Activated naive CD8-positive, alpha-beta T cell treated with anti-CD3 and anti-CD28 coated beads, Interleukin-2, amount 50 U/mL, for 24 hours (primary cell): Measurements from ENCODE around the gene RHOB.
"Not testable (repeated sequence)": the region's sequence is repeated elsewhere in the genome, so short reads cannot be mapped to it uniquely, and the experiment has no call there.

Experiments
- ATAC-seq: fragments of 150-1000 bp; cut with Tn5 transposase; one replicate; pipeline ENCODE4 v1.10.0; 2021
- DNase-seq: peaks from one replicate; pipeline ENCODE4 v3.0.0; 2021
- H3K27ac Mint-ChIP-seq: one replicate; pipeline ENCODE4 v1.8.0; 2021; ENCODE audit warnings: mild to moderate bottlenecking, mixed read lengths
- H3K27me3 Mint-ChIP-seq: one replicate; pipeline ENCODE4 v1.8.0; 2021; ENCODE audit warnings: mixed read lengths
- H3K36me3 Mint-ChIP-seq: one replicate; pipeline ENCODE4 v1.8.0; 2021; ENCODE audit warnings: low read depth, mixed read lengths
- H3K4me1 Mint-ChIP-seq: one replicate; pipeline ENCODE4 v1.8.0; 2021; ENCODE audit warnings: mixed read lengths
- H3K4me3 Mint-ChIP-seq: one replicate; pipeline ENCODE4 v1.8.0; 2021; ENCODE audit warnings: mild to moderate bottlenecking, moderate library complexity, mixed read lengths
- H3K9me3 Mint-ChIP-seq: one replicate; pipeline ENCODE4 v1.8.0; 2021; ENCODE audit warnings: mixed read lengths

Gene RHOB

GRCh38 chr2:20451000-20451290 is 4.1 kb downstream of the RHOB start:
- Mint-ChIP-seq H3K27me3 (peaks cover 24% of the 10 kb centered on the region), H3K27ac (no peak overlapping the region), H3K36me3 (peaks cover 3% of the 10 kb centered on the region), H3K4me3 (no peak overlapping the region), H3K9me3 (no peaks in the 10 kb centered on the region), H3K4me1 (peaks cover 20% of the 10 kb centered on the region)
- DNase-seq (no peak), ATAC-seq (no peak)

GRCh38 chr2:20451341-20451740 is 4.5 kb downstream of the RHOB start:
- peaks cover 24% of the 10 kb centered on the region for H3K27me3 Mint-ChIP-seq

GRCh38 chr2:20451761-20452499 is 5.1 kb downstream of the RHOB start:
- Mint-ChIP-seq H3K27ac (no peak overlapping the region), H3K4me1 (peaks cover 27% of the 10 kb centered on the region), H3K9me3 (no peaks in the 10 kb centered on the region), H3K36me3 (peaks cover 3% of the 10 kb centered on the region), H3K4me3 (no peak overlapping the region), H3K27me3 (peaks cover 24% of the 10 kb centered on the region)
- ATAC-seq (no peak), DNase-seq (no peak)

More at GRCh38 chr2:20451341-20451740, 4.5 kb downstream of the RHOB start:
- no peak for ATAC-seq
- Mint-ChIP-seq H3K9me3 (no peaks in the 10 kb centered on the region), H3K4me1 (peaks cover 21% of the 10 kb centered on the region), H3K4me3 (no peak overlapping the region), H3K27ac (no peak overlapping the region), H3K36me3 (peaks cover 3% of the 10 kb centered on the region)
- no peak for DNase-seq

- Mint-ChIP-seq H3K4me1 (peaks cover 31% of the 10 kb centered on the region), H3K4me3 (no peak overlapping the region), H3K27me3 (peaks cover 23% of the 10 kb centered on the region), H3K36me3 (peaks cover 3% of the 10 kb centered on the region), H3K27ac (no peak overlapping the region), H3K9me3 (no peaks in the 10 kb centered on the region)
- ATAC-seq (no peak), DNase-seq (no peak)
These were observed 5.7 kb downstream of the RHOB start for GRCh38 chr2:20452551-20452950.

- ATAC-seq: no peak
- H3K9me3 Mint-ChIP-seq: no peaks in the 10 kb centered on the region
These were observed 6.2 kb downstream of the RHOB start for GRCh38 chr2:20453087-20453486.

GRCh38 chr2:20454036-20454981 is 7.4 kb downstream of the RHOB start:
- Mint-ChIP-seq H3K36me3 (no peaks in the 10 kb centered on the region), H3K9me3 (no peaks in the 10 kb centered on the region), H3K27ac (no peak overlapping the region), H3K4me3 (no peak overlapping the region), H3K27me3 (peaks cover 20% of the 10 kb centered on the region), H3K4me1 (peaks cover 31% of the 10 kb centered on the region)
- no peak for ATAC-seq
- DNase-seq: no peak

More at GRCh38 chr2:20453087-20453486, 6.2 kb downstream of the RHOB start:
- Mint-ChIP-seq H3K27ac (no peak overlapping the region), H3K36me3 (peaks cover 3% of the 10 kb centered on the region), H3K27me3 (peaks cover 23% of the 10 kb centered on the region), H3K4me1 (peaks cover 32% of the 10 kb centered on the region), H3K4me3 (no peak overlapping the region)
- no peak for DNase-seq

GRCh38 chr2:20455076-20455587 is 8.3 kb downstream of the RHOB start:
- H3K27ac Mint-ChIP-seq: peak overlapping the region; percentile 57
- H3K36me3 Mint-ChIP-seq: no peaks in the 10 kb centered on the region
- ATAC-seq (no peak), DNase-seq (no peak)
- H3K27me3 Mint-ChIP-seq: peaks cover 23% of the 10 kb centered on the region
- H3K4me3 Mint-ChIP-seq: no peak overlapping the region
- peaks cover 27% of the 10 kb centered on the region for H3K4me1 Mint-ChIP-seq
- peaks cover 5% of the 10 kb centered on the region for H3K9me3 Mint-ChIP-seq

GRCh38 chr2:20456116-20456571 is 9.3 kb downstream of the RHOB start:
- Mint-ChIP-seq H3K27ac (peak overlapping the region; percentile 88), H3K4me1 (peaks cover 27% of the 10 kb centered on the region), H3K27me3 (peaks cover 28% of the 10 kb centered on the region), H3K4me3 (no peak overlapping the region), H3K9me3 (peaks cover 5% of the 10 kb centered on the region), H3K36me3 (no peaks in the 10 kb centered on the region)
- ATAC-seq (no peak), DNase-seq (no peak)

- peak; percentile 99 for ATAC-seq
- Mint-ChIP-seq H3K27ac (peak overlapping the region; percentile 88), H3K4me3 (peak overlapping the region; percentile 39), H3K27me3 (peaks cover 34% of the 10 kb centered on the region), H3K9me3 (peaks cover 5% of the 10 kb centered on the region), H3K4me1 (peaks cover 27% of the 10 kb centered on the region), H3K36me3 (no peaks in the 10 kb centered on the region)
- peak; percentile 38 for DNase-seq
These were observed 10.0 kb downstream of the RHOB start for GRCh38 chr2:20456636-20457426.

- Mint-ChIP-seq H3K27me3 (peaks cover 38% of the 10 kb centered on the region), H3K27ac (peak overlapping the region; percentile 88), H3K9me3 (peaks cover 5% of the 10 kb centered on the region), H3K4me3 (no peak overlapping the region), H3K36me3 (no peaks in the 10 kb centered on the region), H3K4me1 (peaks cover 27% of the 10 kb centered on the region)
- ATAC-seq (peak; percentile 5), DNase-seq (no peak)
These were observed 11.1 kb downstream of the RHOB start for GRCh38 chr2:20457661-20458630.

GRCh38 chr2:20458737-20459484 is 12.0 kb downstream of the RHOB start:
- H3K27me3 Mint-ChIP-seq: peaks cover 32% of the 10 kb centered on the region
- ATAC-seq, H3K36me3 Mint-ChIP-seq, H3K4me3 Mint-ChIP-seq, DNase-seq, H3K27ac Mint-ChIP-seq, H3K9me3 Mint-ChIP-seq: not testable (repeated sequence)
- H3K4me1 Mint-ChIP-seq: peaks cover 27% of the 10 kb centered on the region

GRCh38 chr2:20465716-20466394 is 19.0 kb downstream of the RHOB start:
- Mint-ChIP-seq H3K27ac (no peak overlapping the region), H3K4me3 (no peak overlapping the region), H3K4me1 (no peaks in the 10 kb centered on the region), H3K36me3 (no peaks in the 10 kb centered on the region), H3K9me3 (no peaks in the 10 kb centered on the region), H3K27me3 (peaks cover 13% of the 10 kb centered on the region)
- DNase-seq (no peak), ATAC-seq (no peak)
